Astrocyte (in vitro differentiated cells and primary cell): ENCODE results near the gene KRT79. TPM values are rescaled to one million over a fixed set of nuclear protein-coding genes. Genes with fewer than 3 reads are reported as not detected.

Source experiments
- DNase-seq: peaks from one replicate; pipeline ENCODE4 v3.0.0-alpha.2; 2010; ENCODE audit warnings: low read depth
- FAIRE-seq: peaks from 2 replicates; lab custom pipeline; 2011; peaks lifted over from hg19 to GRCh38; lab: Jason Lieb, UNC
- H2AFZ ChIP-seq: 2 replicates; pipeline ENCODE4 v1.6.0; 2012; ENCODE audit warnings: low read depth, low read length, inconsistent platforms
- H3K27ac ChIP-seq: 2 replicates; pipeline ENCODE4 v1.5.1; 2011; ENCODE audit warnings: low read depth, low read length, inconsistent platforms
- H3K27me3 ChIP-seq: 2 replicates; pipeline ENCODE4 v1.6.0; 2011; ENCODE audit warnings: low read length, inconsistent platforms; ENCODE audit not compliant: insufficient read depth
- H3K36me3 ChIP-seq: 2 replicates; pipeline ENCODE4 v1.5.1; 2011; ENCODE audit warnings: low read length, inconsistent platforms; ENCODE audit not compliant: insufficient read depth
- H3K4me1 ChIP-seq: 2 replicates; pipeline ENCODE4 v1.5.1; 2011; ENCODE audit warnings: low read length, inconsistent platforms; ENCODE audit not compliant: insufficient read depth
- H3K4me2 ChIP-seq: 2 replicates; pipeline ENCODE4 v1.6.0; 2012; ENCODE audit warnings: low read length, inconsistent platforms
- H3K4me3 ChIP-seq: 2 replicates; pipeline ENCODE4 v1.5.1; 2011; ENCODE audit warnings: low read depth, mild to moderate bottlenecking, low read length, inconsistent platforms; ENCODE audit not compliant: insufficient read depth
- H3K79me2 ChIP-seq: 2 replicates; pipeline ENCODE4 v1.6.0; 2012; ENCODE audit warnings: mild to moderate bottlenecking, low read length, inconsistent platforms; ENCODE audit not compliant: insufficient read depth
- H3K9ac ChIP-seq: 2 replicates; pipeline ENCODE4 v1.6.0; 2012; ENCODE audit warnings: mild to moderate bottlenecking, low read length, inconsistent platforms
- H3K9me3 ChIP-seq: 2 replicates; pipeline ENCODE4 v1.5.1; 2012; ENCODE audit warnings: low read depth, mild to moderate bottlenecking, low read length, inconsistent platforms; ENCODE audit not compliant: insufficient read depth
- H4K20me1 ChIP-seq: 2 replicates; pipeline ENCODE4 v1.6.0; 2012; ENCODE audit warnings: low read length, inconsistent platforms; ENCODE audit not compliant: insufficient read depth
- H3K27ac Mint-ChIP-seq: one replicate; pipeline ENCODE4 v1.8.0; 2021; ENCODE audit warnings: mild to moderate bottlenecking, mixed read lengths; ENCODE audit not compliant: unreplicated experiment
- H3K27me3 Mint-ChIP-seq: one replicate; pipeline ENCODE4 v1.8.0; 2021; ENCODE audit warnings: low read depth, mixed read lengths; ENCODE audit not compliant: unreplicated experiment
- H3K36me3 Mint-ChIP-seq: one replicate; pipeline ENCODE4 v1.8.0; 2021; ENCODE audit warnings: low read depth, mixed read lengths; ENCODE audit not compliant: unreplicated experiment
- H3K4me1 Mint-ChIP-seq: one replicate; pipeline ENCODE4 v1.8.0; 2021; ENCODE audit warnings: low read depth, mixed read lengths; ENCODE audit not compliant: unreplicated experiment
- H3K4me3 Mint-ChIP-seq: one replicate; pipeline ENCODE4 v1.8.0; 2021; ENCODE audit warnings: mild to moderate bottlenecking, moderate library complexity, mixed read lengths; ENCODE audit not compliant: unreplicated experiment
- H3K9me3 Mint-ChIP-seq: one replicate; pipeline ENCODE4 v1.8.0; 2021; ENCODE audit warnings: mild to moderate bottlenecking, mixed read lengths; ENCODE audit not compliant: unreplicated experiment
- EZH2 ChIP-seq: IDR thresholded peaks from 2 replicates; pipeline ENCODE4 v1.6.1; 2012; ENCODE audit warnings: mild to moderate bottlenecking, low read length, inconsistent platforms; ENCODE audit not compliant: insufficient read depth
- total RNA-seq: library from RNA; stranded (reverse); gene quantifications from 2 replicates; pipeline ENCODE4 v1.2.1, GENCODE V29; 2021
- TF ChIP-seq, protein P1 (sequence below): IDR thresholded peaks from 2 replicates; pipeline ENCODE4 v1.5.1; 2011; ENCODE audit warnings: low read depth, mild to moderate bottlenecking, inconsistent platforms, low read length, moderate library complexity; ENCODE audit not compliant: insufficient read depth

Gene KRT79
- total RNA-seq, 1 donor from 2014 or later = 0.50 TPM

DNA sequence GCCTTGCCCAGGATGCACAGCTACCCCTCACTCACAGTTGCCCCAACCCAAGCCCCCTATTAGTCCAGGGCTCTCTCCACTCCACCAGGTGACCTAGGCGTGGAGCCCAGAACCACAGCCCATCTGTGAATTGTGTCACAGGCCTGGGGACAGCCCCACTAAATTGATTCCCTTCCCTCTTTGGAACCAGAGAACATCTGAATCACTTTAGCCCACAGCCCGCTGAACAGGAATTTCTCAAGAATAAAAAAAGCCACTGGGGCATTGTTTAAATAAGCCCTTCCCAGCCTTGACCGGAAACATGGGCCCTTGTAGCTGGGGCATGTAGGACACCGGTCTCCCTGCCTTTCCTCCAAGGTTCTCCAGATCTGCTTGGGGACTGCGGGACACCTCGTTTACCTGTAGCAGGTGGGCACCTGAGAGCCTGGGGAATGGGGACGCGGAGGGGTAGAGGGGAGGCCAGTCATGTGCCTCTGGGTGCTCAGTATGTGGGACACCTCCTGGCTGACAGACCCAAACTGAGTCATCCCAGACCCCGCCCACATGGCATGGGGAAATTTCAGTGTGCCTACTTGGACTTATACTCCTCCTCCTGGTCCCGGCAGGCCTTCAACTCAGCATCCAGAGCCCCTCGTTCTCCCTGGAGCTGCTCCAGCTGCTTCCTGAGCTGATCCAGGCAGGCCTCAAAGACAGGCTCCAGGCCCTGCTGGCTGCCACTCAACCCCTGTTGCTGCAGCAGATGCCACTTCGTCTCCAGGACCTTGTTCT is 13.4 kb upstream of the KRT79 start:
- H3K9me3 Mint-ChIP-seq = peaks cover 10% of the 10 kb centered on the region
- H4K20me1 ChIP-seq = no peaks in the 10 kb centered on the region
- H3K79me2 ChIP-seq = no peaks in the 10 kb centered on the region
- H3K27ac Mint-ChIP-seq = no peak overlapping the region
- TF ChIP-seq, protein P1, sequence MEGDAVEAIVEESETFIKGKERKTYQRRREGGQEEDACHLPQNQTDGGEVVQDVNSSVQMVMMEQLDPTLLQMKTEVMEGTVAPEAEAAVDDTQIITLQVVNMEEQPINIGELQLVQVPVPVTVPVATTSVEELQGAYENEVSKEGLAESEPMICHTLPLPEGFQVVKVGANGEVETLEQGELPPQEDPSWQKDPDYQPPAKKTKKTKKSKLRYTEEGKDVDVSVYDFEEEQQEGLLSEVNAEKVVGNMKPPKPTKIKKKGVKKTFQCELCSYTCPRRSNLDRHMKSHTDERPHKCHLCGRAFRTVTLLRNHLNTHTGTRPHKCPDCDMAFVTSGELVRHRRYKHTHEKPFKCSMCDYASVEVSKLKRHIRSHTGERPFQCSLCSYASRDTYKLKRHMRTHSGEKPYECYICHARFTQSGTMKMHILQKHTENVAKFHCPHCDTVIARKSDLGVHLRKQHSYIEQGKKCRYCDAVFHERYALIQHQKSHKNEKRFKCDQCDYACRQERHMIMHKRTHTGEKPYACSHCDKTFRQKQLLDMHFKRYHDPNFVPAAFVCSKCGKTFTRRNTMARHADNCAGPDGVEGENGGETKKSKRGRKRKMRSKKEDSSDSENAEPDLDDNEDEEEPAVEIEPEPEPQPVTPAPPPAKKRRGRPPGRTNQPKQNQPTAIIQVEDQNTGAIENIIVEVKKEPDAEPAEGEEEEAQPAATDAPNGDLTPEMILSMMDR = no peak
- H3K27ac ChIP-seq = no peak overlapping the region
- H3K4me1 ChIP-seq = peaks cover 7% of the 10 kb centered on the region
- H3K9me3 ChIP-seq = no peaks in the 10 kb centered on the region
- H3K4me3 ChIP-seq = no peak overlapping the region
- FAIRE-seq = no peak
- H3K4me2 ChIP-seq = no peak overlapping the region
- peaks cover 2% of the 10 kb centered on the region for H3K27me3 ChIP-seq
- DNase-seq = peak; percentile 60
- H3K36me3 Mint-ChIP-seq = peaks cover 1% of the 10 kb centered on the region
- no peak overlapping the region for H2AFZ ChIP-seq
- H3K36me3 ChIP-seq = no peaks in the 10 kb centered on the region
- H3K4me1 Mint-ChIP-seq = no peaks in the 10 kb centered on the region
- no peak overlapping the region for H3K4me3 Mint-ChIP-seq
- no peak overlapping the region for H3K9ac ChIP-seq
- H3K27me3 Mint-ChIP-seq = peaks cover 60% of the 10 kb centered on the region

DNA sequence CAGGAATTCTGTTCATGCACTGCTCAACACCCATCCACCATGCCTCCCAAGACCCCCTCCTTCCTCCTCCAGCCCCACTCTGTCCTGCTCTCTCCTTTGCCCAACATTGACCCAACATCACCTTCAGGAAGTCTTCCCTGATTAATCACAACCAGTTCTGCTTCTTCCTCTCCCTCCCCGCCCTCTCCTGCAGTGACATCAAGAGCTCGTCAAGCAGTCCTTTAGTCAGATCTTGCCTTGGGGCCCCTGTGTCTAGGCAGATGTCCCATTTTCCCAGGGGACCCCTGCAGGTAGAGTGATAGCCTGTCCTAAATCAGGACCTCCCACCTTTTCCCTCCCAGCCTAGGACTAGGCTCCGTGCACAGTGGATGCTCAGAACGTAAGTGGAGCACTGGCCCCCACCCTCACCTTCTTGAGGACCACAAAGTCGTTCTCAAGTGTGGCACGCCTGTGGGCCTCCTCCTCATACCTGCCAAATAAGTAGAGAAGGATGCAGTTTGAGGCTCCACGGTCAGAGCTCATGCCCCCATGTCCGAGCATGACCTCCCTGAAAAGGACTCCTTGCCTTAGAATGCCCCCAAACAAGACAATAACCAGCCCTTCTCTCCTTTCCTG is 12.4 kb upstream of the KRT79 start:
- Histone ChIP-seq H4K20me1 (no peaks in the 10 kb centered on the region), H3K27me3 (peaks cover 2% of the 10 kb centered on the region), H3K36me3 (no peaks in the 10 kb centered on the region), H3K4me2 (no peak overlapping the region), H3K4me3 (no peak overlapping the region), H3K79me2 (no peaks in the 10 kb centered on the region), H2AFZ (no peak overlapping the region), H3K9ac (no peak overlapping the region), H3K9me3 (no peaks in the 10 kb centered on the region), H3K27ac (no peak overlapping the region), H3K4me1 (peaks cover 7% of the 10 kb centered on the region)
- Mint-ChIP-seq H3K9me3 (peaks cover 8% of the 10 kb centered on the region), H3K36me3 (peaks cover 1% of the 10 kb centered on the region), H3K27me3 (peaks cover 60% of the 10 kb centered on the region), H3K4me1 (no peaks in the 10 kb centered on the region), H3K4me3 (no peak overlapping the region), H3K27ac (no peak overlapping the region)
- TF ChIP-seq EZH2 = no peak
- TF ChIP-seq, protein P1 = no peak
- DNase-seq (no peak), FAIRE-seq (no peak)

DNA sequence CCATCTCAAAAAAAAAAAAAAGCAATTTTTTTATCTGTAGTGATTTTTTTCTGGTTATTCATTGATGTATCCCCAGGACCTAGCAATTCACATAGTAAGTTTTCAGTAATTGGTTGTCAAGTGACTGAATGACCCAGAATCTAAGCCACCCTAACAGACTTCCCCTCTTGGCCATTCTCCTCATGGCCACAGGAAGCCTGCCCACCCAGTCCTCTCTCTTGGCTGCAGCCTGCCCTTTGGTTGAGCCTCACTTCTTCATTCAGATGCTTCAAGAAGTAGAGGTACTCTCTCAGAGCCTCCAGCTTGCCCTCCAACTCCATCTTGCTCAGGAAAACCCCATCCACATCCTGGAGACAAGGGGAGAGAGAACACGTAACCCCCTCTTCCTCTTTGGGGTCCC is 11.8 kb upstream of the KRT79 start:
- Histone ChIP-seq H3K4me2 (no peak overlapping the region), H4K20me1 (no peaks in the 10 kb centered on the region), H3K79me2 (no peaks in the 10 kb centered on the region), H3K27ac (no peak overlapping the region), H3K36me3 (no peaks in the 10 kb centered on the region), H3K4me1 (peaks cover 7% of the 10 kb centered on the region), H3K9ac (no peak overlapping the region), H3K27me3 (peaks cover under 1% of the 10 kb centered on the region), H2AFZ (no peak overlapping the region), H3K9me3 (no peaks in the 10 kb centered on the region), H3K4me3 (no peak overlapping the region)
- FAIRE-seq (no peak), DNase-seq (no peak)
- Mint-ChIP-seq H3K4me1 (no peaks in the 10 kb centered on the region), H3K27me3 (peaks cover 56% of the 10 kb centered on the region), H3K27ac (no peak overlapping the region), H3K4me3 (no peak overlapping the region), H3K36me3 (peaks cover 1% of the 10 kb centered on the region), H3K9me3 (peaks cover 8% of the 10 kb centered on the region)
- TF ChIP-seq EZH2 = no peak
- TF ChIP-seq, protein P1 = no peak
